Fibroblast of lung (primary cell): ENCODE data around the gene SLC28A3. TPM values are rescaled to one million over a fixed set of nuclear protein-coding genes. Genes with fewer than 3 reads are reported as not detected.

Source experiments
- DNase-seq, 2 donors: peaks; one replicate each; pipeline versions ENCODE4 v3.0.0 to v3.0.0-alpha.2; 2010; ENCODE audit warnings: low read depth in 2 of 2
- H2AFZ ChIP-seq: 2 replicates; pipeline ENCODE4 v1.5.1; 2012; ENCODE audit warnings: low read length, control low read depth, inconsistent platforms
- H3K27ac ChIP-seq: 2 replicates; pipeline ENCODE4 v1.5.1; 2011; ENCODE audit warnings: low read length, control low read depth; ENCODE audit not compliant: insufficient read depth
- H3K27me3 ChIP-seq: 2 replicates; pipeline ENCODE4 v1.5.1; 2011; ENCODE audit warnings: mild to moderate bottlenecking, low read length; ENCODE audit not compliant: control insufficient read depth, insufficient read depth
- H3K36me3 ChIP-seq: 2 replicates; pipeline ENCODE4 v1.5.1; 2011; ENCODE audit warnings: low read length; ENCODE audit not compliant: control insufficient read depth, insufficient read depth
- H3K4me1 ChIP-seq: 2 replicates; pipeline ENCODE4 v1.5.1; 2011; ENCODE audit warnings: low read length; ENCODE audit not compliant: control insufficient read depth, insufficient read depth; ENCODE audit errors: extremely low read depth
- H3K4me2 ChIP-seq: 2 replicates; pipeline ENCODE4 v1.5.1; 2011; ENCODE audit warnings: low read length, control low read depth; ENCODE audit not compliant: insufficient read depth; ENCODE audit errors: extremely low read depth
- H3K4me3 ChIP-seq, 4 experiments: fragments of 200-600 bp in 1 of 4; sonication (generic) in 1 of 4; replicated peaks in 1 of 4; 2 replicates each; pipeline ENCODE4 v1.5.1; 2011 to 2016; ENCODE audit warnings: low read length in 4 of 4, low read depth in 3 of 4, mild to moderate bottlenecking in 3 of 4, control low read depth in 2 of 4, inconsistent platforms in 1 of 4, mixed read lengths in 1 of 4; ENCODE audit not compliant: insufficient read depth in 1 of 4; ENCODE audit errors: control extremely low read depth in 1 of 4
- H3K79me2 ChIP-seq: 2 replicates; pipeline ENCODE4 v1.5.1; 2012; ENCODE audit warnings: mild to moderate bottlenecking, low read length, inconsistent platforms; ENCODE audit not compliant: control insufficient read depth, insufficient read depth
- H3K9ac ChIP-seq: 2 replicates; pipeline ENCODE4 v1.5.1; 2011; ENCODE audit warnings: mild to moderate bottlenecking, low read length, control low read depth; ENCODE audit not compliant: insufficient read depth
- H3K9me3 ChIP-seq: 2 replicates; pipeline ENCODE4 v1.5.1; 2012; ENCODE audit warnings: low read depth, low read length; ENCODE audit not compliant: control insufficient read depth, insufficient read depth
- H4K20me1 ChIP-seq: 2 replicates; pipeline ENCODE4 v1.5.1; 2011; ENCODE audit warnings: low read length; ENCODE audit not compliant: control insufficient read depth, insufficient read depth; ENCODE audit errors: extremely low read depth
- EZH2 ChIP-seq: IDR thresholded peaks from 2 replicates; pipeline ENCODE4 v1.5.1; 2012; ENCODE audit warnings: low read length, control low read depth, mild to moderate bottlenecking; ENCODE audit errors: missing control alignments
- polyA plus RNA-seq, 2 donors: library from polyadenylated mRNA; depleted of rRNA in 1 of 2; stranded (reverse) in 1 of 2; unstranded in 1 of 2; fragments of >200 nt; gene quantifications; 2 replicates each; pipeline ENCODE4 v1.2.1, GENCODE V29; 2011 to 2012; ENCODE audit warnings: missing spikeins in 1 of 2
- total RNA-seq: library from RNA; depleted of rRNA; stranded (reverse); fragments of >200 nt; gene quantifications from 2 replicates; pipeline ENCODE4 v1.2.1, GENCODE V29; 2014
- TF ChIP-seq, protein P1 (sequence below), 2 donors: IDR thresholded peaks in 1 of 2; conservative IDR thresholded peaks in 1 of 2; 1 replicate in 1 of 2; 2 replicates in 1 of 2; pipeline ENCODE4 v1.5.1; 2011 to 2012; ENCODE audit warnings: low read length in 2 of 2, control low read depth in 1 of 2, inconsistent platforms in 1 of 2, low read depth in 1 of 2, mild to moderate bottlenecking in 1 of 2

SLC28A3 gene
- total and polyA plus RNA-seq, 2 donors (not counting 1 experiment from before 2014, with no cell fraction given) = 0.17 to 0.75 TPM

DNA sequence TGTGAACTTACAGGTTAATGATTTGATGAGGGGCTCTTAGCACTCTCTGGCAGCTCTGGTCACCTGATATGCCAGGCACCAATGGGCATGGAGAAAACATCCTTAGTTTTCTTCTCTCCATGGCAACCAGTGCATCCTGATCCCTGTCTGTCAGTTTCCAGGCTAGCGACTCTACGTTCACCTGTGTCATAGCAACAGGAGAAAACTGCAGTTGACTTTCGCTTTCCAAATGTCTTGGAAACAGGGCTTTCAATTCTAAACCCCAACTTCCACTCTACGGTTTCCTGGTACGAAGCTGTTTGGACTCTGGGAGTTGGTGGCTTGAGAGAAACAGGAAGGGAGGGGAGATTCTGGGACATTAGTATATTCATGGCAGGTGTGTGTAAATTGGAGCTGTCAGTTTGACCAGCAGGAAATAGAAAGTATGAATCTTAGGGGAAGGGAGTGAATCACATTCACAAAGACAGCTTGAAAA, 74.4 kb downstream of the SLC28A3 start:
- Histone ChIP-seq H3K9ac (no peak overlapping the region), H3K27me3 (peaks cover 2% of the 10 kb centered on the region), H3K4me1 (no peaks in the 10 kb centered on the region), H3K4me3 (no peak overlapping the region), H3K79me2 (no peaks in the 10 kb centered on the region), H3K4me2 (no peak overlapping the region), H3K27ac (no peak overlapping the region), H4K20me1 (no peaks in the 10 kb centered on the region), H3K36me3 (no peaks in the 10 kb centered on the region), H3K9me3 (no peaks in the 10 kb centered on the region), H2AFZ (no peak overlapping the region)
- no peak for DNase-seq
- TF ChIP-seq, protein P1, sequence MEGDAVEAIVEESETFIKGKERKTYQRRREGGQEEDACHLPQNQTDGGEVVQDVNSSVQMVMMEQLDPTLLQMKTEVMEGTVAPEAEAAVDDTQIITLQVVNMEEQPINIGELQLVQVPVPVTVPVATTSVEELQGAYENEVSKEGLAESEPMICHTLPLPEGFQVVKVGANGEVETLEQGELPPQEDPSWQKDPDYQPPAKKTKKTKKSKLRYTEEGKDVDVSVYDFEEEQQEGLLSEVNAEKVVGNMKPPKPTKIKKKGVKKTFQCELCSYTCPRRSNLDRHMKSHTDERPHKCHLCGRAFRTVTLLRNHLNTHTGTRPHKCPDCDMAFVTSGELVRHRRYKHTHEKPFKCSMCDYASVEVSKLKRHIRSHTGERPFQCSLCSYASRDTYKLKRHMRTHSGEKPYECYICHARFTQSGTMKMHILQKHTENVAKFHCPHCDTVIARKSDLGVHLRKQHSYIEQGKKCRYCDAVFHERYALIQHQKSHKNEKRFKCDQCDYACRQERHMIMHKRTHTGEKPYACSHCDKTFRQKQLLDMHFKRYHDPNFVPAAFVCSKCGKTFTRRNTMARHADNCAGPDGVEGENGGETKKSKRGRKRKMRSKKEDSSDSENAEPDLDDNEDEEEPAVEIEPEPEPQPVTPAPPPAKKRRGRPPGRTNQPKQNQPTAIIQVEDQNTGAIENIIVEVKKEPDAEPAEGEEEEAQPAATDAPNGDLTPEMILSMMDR (conservative IDR thresholded peaks at IDR 0.05 in 1 of 2, IDR thresholded peaks at IDR 0.05 in 1 of 2; ENCODE audit: low read depth in 1 of 2, low read length in 2 of 2) = no peak
- no peak for TF ChIP-seq EZH2

DNA sequence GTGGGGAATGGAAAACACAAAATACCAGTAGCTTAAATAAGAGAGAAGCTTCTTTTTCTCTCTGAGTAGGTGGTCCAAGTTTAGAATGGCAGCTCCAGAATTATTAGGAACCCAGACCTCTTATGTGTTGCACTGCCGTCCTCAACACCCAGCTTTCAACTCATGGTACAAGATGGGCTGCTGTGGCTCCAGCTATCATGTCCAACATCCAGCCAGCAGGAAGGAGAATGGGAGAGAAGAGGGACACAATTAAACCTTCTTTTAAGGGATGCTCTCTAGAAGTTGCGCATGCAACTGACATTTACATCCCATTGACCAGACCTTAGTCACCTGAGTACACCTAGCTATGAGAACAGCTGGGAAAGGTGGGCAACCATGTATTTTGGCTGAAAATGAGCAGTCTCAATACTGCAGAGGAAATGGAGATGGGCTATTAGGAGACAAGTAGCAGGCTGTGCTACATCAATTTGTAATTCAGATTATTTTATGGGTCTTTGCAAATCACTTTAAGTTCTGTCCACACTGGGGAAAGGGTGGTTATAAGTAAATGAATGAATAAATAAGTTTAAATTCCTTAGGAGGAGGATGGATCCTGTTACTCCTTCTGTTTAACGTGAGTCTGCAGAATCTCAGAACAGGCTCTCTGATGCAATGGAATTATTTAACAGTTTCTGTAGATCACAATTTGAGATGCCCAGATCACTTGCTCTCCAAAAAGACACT, 76.1 kb downstream of the SLC28A3 start:
- no peak overlapping the region for H3K9ac ChIP-seq
- no peaks in the 10 kb centered on the region for H3K27me3 ChIP-seq

DNA sequence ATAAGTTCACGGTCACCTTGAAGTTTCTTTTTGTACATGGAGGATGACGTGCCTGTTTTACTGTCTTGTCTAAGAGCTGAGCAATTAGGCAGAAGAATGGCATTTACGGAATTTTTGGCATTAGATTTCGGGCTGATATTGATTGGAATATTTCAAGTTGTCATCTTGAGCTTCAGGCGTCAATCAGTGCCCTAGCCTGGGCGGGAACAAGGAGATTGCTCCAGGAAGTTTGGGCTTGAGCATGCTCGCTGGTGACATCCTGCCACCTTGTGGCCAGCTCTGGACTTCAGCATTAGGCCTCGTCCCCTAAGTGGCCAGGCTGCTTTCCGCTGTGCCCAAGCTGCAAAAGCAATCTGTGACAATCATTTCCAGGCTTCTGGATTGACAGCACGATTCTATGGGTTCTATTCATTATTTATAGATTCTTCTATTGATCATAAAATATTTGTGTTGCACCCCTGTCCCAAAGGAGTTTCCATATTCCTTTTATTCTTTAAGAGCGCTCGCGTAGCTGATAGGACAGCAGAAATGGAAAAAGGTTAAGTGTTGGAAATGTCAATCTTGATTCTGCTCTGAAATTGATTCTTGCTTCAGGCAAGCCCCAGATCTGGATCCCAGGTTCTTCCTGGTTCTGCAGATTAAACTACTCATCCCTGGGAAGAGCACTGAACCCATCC, 79.3 kb downstream of the SLC28A3 start:
- H3K9me3 ChIP-seq = no peaks in the 10 kb centered on the region
- peak overlapping the region; percentile 21 for H2AFZ ChIP-seq
- no peaks in the 10 kb centered on the region for H4K20me1 ChIP-seq
- TF ChIP-seq, protein P1 (conservative IDR thresholded peaks at IDR 0.05 in 1 of 2, IDR thresholded peaks at IDR 0.05 in 1 of 2; ENCODE audit: low read depth in 1 of 2, low read length in 2 of 2) = peak; percentile 93 to 94
- TF ChIP-seq EZH2 = no peak
- no peak overlapping the region for H3K9ac ChIP-seq
- H3K4me3 ChIP-seq = peak overlapping the region; percentile 12 to 36 (median 15)
- no peaks in the 10 kb centered on the region for H3K4me1 ChIP-seq
- peak overlapping the region; percentile 72 for H3K4me2 ChIP-seq
- no peaks in the 10 kb centered on the region for H3K36me3 ChIP-seq
- H3K27me3 ChIP-seq = no peaks in the 10 kb centered on the region
- no peaks in the 10 kb centered on the region for H3K79me2 ChIP-seq
- peak; percentile 59 to 83 for DNase-seq
- H3K27ac ChIP-seq = no peak overlapping the region

More for the DNA sequence above, 76.1 kb downstream of the SLC28A3 start:
- TF ChIP-seq EZH2 = no peak
- TF ChIP-seq, protein P1 (conservative IDR thresholded peaks at IDR 0.05 in 1 of 2, IDR thresholded peaks at IDR 0.05 in 1 of 2; ENCODE audit: low read depth in 1 of 2, low read length in 2 of 2) = no peak
- no peak for DNase-seq
- Histone ChIP-seq H3K79me2 (no peaks in the 10 kb centered on the region), H3K4me2 (no peak overlapping the region), H2AFZ (no peak overlapping the region), H3K4me1 (no peaks in the 10 kb centered on the region), H3K4me3 (no peak overlapping the region), H3K9me3 (no peaks in the 10 kb centered on the region), H3K36me3 (no peaks in the 10 kb centered on the region), H4K20me1 (no peaks in the 10 kb centered on the region), H3K27ac (no peak overlapping the region)
